Measurements from ENCODE around the gene ASCC1.

DNA sequence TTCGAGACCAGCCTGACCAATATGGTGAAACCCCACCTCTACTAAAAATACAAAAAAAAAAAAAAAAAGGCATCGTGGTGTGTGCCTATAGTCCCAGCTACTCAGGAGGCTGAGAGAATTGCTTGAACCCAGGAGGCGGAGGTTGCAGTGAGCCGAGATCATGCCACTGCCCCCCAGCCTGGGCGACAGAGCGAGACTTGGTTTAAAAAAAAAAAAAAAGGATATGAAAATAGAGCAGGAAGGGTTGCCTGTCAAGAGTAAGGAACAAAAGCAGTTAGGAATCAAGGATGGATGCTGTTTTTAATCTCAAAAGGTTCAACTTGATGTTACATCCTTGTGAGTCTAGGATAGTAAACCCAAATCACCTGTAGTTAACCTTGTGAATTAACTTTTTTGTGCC, 11.8 kb upstream of the ASCC1 start:
- TF ChIP-seq, protein P1, sequence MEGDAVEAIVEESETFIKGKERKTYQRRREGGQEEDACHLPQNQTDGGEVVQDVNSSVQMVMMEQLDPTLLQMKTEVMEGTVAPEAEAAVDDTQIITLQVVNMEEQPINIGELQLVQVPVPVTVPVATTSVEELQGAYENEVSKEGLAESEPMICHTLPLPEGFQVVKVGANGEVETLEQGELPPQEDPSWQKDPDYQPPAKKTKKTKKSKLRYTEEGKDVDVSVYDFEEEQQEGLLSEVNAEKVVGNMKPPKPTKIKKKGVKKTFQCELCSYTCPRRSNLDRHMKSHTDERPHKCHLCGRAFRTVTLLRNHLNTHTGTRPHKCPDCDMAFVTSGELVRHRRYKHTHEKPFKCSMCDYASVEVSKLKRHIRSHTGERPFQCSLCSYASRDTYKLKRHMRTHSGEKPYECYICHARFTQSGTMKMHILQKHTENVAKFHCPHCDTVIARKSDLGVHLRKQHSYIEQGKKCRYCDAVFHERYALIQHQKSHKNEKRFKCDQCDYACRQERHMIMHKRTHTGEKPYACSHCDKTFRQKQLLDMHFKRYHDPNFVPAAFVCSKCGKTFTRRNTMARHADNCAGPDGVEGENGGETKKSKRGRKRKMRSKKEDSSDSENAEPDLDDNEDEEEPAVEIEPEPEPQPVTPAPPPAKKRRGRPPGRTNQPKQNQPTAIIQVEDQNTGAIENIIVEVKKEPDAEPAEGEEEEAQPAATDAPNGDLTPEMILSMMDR (IDR thresholded peaks at IDR 0.05; ENCODE audit: extremely low read depth in 1 of 2, insufficient read depth in 1 of 2, low read depth in 1 of 2, low read length in 2 of 2), result no peak
- no peak for TF ChIP-seq JUN (IDR thresholded peaks at IDR 0.05; ENCODE audit: borderline replicate concordance, insufficient read depth, insufficient read length, low read depth)
- TF ChIP-seq POLR2AphosphoS5 (IDR thresholded peaks at IDR 0.05; ENCODE audit: insufficient read depth, low read depth, low read length), result no peak
